ENCODE measurements around the gene WSB1.

GRCh38 chr17:27276653-27277156 lies 17.2 kb upstream of the WSB1 start:
- no peak for TF ChIP-seq CTCF (IDR thresholded peaks at IDR 0.05 in 8 of 11, conservative IDR thresholded peaks at IDR 0.05 in 3 of 11)
- no peak for TF ChIP-seq POLR2A (IDR thresholded peaks at IDR 0.05)

All from spleen (tissue), 7 donors.